ENCODE data around the gene ARHGAP20. TPM values are rescaled to one million over a fixed set of nuclear protein-coding genes. Genes with fewer than 3 reads are reported as not detected.

The ARHGAP20 gene
- total and polyA plus RNA-seq, 4 donors, result 0.46 to 1.5 (median 0.73) TPM

- 95% methylated on average over 2 of the region's 2 CpGs for WGBS
- Histone ChIP-seq H3K9me3 (ENCODE audit: control insufficient read depth in 4 of 4, low read length in 3 of 4) (no peaks in the 10 kb centered on the region), H3K27ac (ENCODE audit: low read depth in 1 of 2, low read length in 2 of 2) (no peak overlapping the region), H3K9ac (ENCODE audit: low read depth in 1 of 2, low read length in 2 of 2) (no peak overlapping the region), H3K4me3 (ENCODE audit: low read depth in 1 of 3, low read length in 3 of 3) (no peak overlapping the region), H3K4me1 (ENCODE audit: control insufficient read depth in 4 of 4, insufficient read depth in 4 of 4, low read length in 3 of 4) (no peaks in the 10 kb centered on the region), H3K36me3 (ENCODE audit: control insufficient read depth in 4 of 4, insufficient read depth in 3 of 4, low read depth in 1 of 4, low read length in 3 of 4) (no peaks in the 10 kb centered on the region), H3K27me3 (ENCODE audit: control insufficient read depth in 4 of 4, insufficient read depth in 4 of 4, low read length in 3 of 4) (no peaks in the 10 kb centered on the region)
- TF ChIP-seq SP1 (IDR thresholded peaks at IDR 0.05), result no peak
- no peak for TF ChIP-seq FOXA1 (IDR thresholded peaks at IDR 0.05)
- no peak for TF ChIP-seq HNF4G (IDR thresholded peaks at IDR 0.05)
- TF ChIP-seq EGR1 (IDR thresholded peaks at IDR 0.05; ENCODE audit: low read depth in 2 of 2), result no peak
- no peak for TF ChIP-seq ATF3 (IDR thresholded peaks at IDR 0.05)
- TF ChIP-seq, protein P1, sequence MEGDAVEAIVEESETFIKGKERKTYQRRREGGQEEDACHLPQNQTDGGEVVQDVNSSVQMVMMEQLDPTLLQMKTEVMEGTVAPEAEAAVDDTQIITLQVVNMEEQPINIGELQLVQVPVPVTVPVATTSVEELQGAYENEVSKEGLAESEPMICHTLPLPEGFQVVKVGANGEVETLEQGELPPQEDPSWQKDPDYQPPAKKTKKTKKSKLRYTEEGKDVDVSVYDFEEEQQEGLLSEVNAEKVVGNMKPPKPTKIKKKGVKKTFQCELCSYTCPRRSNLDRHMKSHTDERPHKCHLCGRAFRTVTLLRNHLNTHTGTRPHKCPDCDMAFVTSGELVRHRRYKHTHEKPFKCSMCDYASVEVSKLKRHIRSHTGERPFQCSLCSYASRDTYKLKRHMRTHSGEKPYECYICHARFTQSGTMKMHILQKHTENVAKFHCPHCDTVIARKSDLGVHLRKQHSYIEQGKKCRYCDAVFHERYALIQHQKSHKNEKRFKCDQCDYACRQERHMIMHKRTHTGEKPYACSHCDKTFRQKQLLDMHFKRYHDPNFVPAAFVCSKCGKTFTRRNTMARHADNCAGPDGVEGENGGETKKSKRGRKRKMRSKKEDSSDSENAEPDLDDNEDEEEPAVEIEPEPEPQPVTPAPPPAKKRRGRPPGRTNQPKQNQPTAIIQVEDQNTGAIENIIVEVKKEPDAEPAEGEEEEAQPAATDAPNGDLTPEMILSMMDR (IDR thresholded peaks at IDR 0.05; ENCODE audit: low read depth, low read length, missing input control), result no peak
- TF ChIP-seq FOXA2 (IDR thresholded peaks at IDR 0.05), result no peak
- no peak for TF ChIP-seq TAF1 (conservative IDR thresholded peaks at IDR 0.05)
- no peak for TF ChIP-seq RAD21 (IDR thresholded peaks at IDR 0.05)
- no peak for TF ChIP-seq HNF4A (conservative IDR thresholded peaks at IDR 0.05)
- TF ChIP-seq ZBTB33 (IDR thresholded peaks at IDR 0.05), result no peak
- no peak for TF ChIP-seq REST (IDR thresholded peaks at IDR 0.05)
- no peak for TF ChIP-seq RXRA (IDR thresholded peaks at IDR 0.05)
- no peak for TF ChIP-seq GABPA (IDR thresholded peaks at IDR 0.05 in 1 of 2, conservative IDR thresholded peaks at IDR 0.05 in 1 of 2)
- no peak for TF ChIP-seq JUND (IDR thresholded peaks at IDR 0.05)
- no peak for DNase-seq (ENCODE audit: low spot score)
These were observed 36.7 kb downstream of the ARHGAP20 start for GRCh38 chr11:110675548-110675947.

DNA sequence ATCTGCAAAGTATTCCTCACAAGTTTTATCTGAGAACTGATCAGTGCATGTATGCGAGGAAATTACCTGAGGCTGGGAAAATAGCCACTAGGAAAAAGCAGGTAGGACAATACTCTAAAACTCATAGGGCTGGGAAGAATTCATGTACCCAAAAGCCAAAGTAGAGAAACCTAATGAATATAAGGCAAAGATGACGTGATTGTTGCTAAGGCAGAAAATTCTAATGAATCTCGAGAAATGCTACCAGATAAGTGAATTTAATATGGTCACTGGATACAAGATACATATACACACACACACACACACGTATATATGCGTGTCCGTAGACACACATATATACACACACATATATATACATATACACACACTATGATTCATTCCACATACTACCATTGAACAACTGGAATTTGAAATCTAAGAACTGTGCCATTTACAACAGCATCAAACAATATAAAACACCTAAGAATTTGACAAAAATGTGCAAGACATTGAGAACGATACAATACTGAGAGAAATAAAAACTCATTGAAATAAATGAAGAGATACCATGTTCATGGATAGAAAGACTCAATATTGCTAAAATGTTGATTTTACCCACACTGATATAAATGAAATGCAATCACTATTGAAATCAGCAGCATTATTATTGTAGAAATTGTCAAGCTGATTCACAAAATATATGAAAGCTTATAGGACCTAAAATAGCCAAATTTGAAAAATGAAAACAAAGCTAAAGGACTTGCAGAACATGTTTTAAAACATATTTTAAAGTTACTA is 46.4 kb downstream of the ARHGAP20 start:
- H3K9me3 ChIP-seq (ENCODE audit: control insufficient read depth in 4 of 4, low read length in 3 of 4), result no peaks in the 10 kb centered on the region
- no peak overlapping the region for H3K9ac ChIP-seq (ENCODE audit: low read depth in 1 of 2, low read length in 2 of 2)
- H3K4me1 ChIP-seq (ENCODE audit: control insufficient read depth in 4 of 4, insufficient read depth in 4 of 4, low read length in 3 of 4), result no peaks in the 10 kb centered on the region
- H3K27ac ChIP-seq (ENCODE audit: low read depth in 1 of 2, low read length in 2 of 2), result no peak overlapping the region
- H3K27me3 ChIP-seq (ENCODE audit: control insufficient read depth in 4 of 4, insufficient read depth in 4 of 4, low read length in 3 of 4), result no peaks in the 10 kb centered on the region
- WGBS, result 95% methylated on average over 7 of the region's 7 CpGs
- H3K4me3 ChIP-seq (ENCODE audit: low read depth in 1 of 3, low read length in 3 of 3), result no peak overlapping the region
- no peak for TF ChIP-seq JUND (IDR thresholded peaks at IDR 0.05)
- no peak for TF ChIP-seq ATF3 (IDR thresholded peaks at IDR 0.05)
- TF ChIP-seq, protein P1 (IDR thresholded peaks at IDR 0.05; ENCODE audit: low read depth, low read length, missing input control), result no peak
- TF ChIP-seq GABPA (IDR thresholded peaks at IDR 0.05 in 1 of 2, conservative IDR thresholded peaks at IDR 0.05 in 1 of 2), result no peak
- TF ChIP-seq REST (IDR thresholded peaks at IDR 0.05), result no peak
- no peak for TF ChIP-seq FOXA1 (IDR thresholded peaks at IDR 0.05)
- DNase-seq (ENCODE audit: low spot score), result no peak
- no peaks in the 10 kb centered on the region for H3K36me3 ChIP-seq (ENCODE audit: control insufficient read depth in 4 of 4, insufficient read depth in 3 of 4, low read depth in 1 of 4, low read length in 3 of 4)
